WI38 (cell line): Measurements from ENCODE around the gene OPRM1.

Experiments used
- H3K4me3 ChIP-seq: 2 replicates; pipeline ENCODE4 v1.5.1; 2011; ENCODE audit warnings: low read depth, mild to moderate bottlenecking, control low read depth, low read length
- TF ChIP-seq, protein P1 (sequence below): IDR thresholded peaks from 2 replicates; pipeline ENCODE4 v1.5.1; 2012; ENCODE audit warnings: low read depth, mild to moderate bottlenecking, control low read depth, low read length

Gene OPRM1

DNA sequence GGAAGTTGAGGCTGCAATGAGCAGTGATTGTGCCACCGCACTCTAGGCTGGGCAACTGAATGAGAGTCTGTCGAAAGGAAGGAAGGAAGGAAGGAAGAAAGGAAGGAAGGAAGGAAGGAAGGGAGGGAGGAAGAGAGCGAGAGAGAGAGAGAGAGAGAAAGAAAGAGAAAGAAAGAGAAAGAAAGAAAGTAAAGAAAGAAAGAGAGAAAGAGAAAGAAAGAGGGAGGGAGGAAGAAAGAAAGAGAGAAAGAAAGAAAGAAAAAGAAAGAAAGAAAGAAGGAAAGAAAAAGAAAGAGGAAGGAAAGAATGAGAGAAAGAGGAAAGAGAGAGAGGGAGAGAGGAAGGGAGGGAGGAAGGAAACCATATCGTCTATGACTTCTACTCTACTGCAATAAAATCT is 60.2 kb downstream of the OPRM1 start:
- no peak overlapping the region for H3K4me3 ChIP-seq
- TF ChIP-seq, protein P1, sequence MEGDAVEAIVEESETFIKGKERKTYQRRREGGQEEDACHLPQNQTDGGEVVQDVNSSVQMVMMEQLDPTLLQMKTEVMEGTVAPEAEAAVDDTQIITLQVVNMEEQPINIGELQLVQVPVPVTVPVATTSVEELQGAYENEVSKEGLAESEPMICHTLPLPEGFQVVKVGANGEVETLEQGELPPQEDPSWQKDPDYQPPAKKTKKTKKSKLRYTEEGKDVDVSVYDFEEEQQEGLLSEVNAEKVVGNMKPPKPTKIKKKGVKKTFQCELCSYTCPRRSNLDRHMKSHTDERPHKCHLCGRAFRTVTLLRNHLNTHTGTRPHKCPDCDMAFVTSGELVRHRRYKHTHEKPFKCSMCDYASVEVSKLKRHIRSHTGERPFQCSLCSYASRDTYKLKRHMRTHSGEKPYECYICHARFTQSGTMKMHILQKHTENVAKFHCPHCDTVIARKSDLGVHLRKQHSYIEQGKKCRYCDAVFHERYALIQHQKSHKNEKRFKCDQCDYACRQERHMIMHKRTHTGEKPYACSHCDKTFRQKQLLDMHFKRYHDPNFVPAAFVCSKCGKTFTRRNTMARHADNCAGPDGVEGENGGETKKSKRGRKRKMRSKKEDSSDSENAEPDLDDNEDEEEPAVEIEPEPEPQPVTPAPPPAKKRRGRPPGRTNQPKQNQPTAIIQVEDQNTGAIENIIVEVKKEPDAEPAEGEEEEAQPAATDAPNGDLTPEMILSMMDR: no peak

DNA sequence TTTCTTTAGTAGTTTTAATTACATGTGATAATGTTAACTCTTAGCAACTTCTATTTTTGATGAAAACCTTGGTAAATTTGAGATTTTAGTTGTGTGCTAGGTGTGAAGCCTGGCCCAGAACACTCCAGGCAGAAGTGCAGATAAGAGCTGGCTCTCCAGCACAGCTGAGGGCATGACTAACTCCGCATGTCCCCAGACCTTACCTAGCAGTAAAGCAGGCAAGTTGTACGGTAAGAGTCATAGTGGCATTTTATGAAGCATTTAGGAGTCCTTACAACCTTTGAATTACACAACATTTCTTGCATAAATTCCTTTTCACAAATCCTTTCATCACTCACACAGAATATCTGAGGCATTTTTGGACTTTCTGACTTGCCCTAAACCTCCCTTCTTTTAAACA is 67.2 kb downstream of the OPRM1 start:
- TF ChIP-seq, protein P1: no peak
- H3K4me3 ChIP-seq: no peak overlapping the region

DNA sequence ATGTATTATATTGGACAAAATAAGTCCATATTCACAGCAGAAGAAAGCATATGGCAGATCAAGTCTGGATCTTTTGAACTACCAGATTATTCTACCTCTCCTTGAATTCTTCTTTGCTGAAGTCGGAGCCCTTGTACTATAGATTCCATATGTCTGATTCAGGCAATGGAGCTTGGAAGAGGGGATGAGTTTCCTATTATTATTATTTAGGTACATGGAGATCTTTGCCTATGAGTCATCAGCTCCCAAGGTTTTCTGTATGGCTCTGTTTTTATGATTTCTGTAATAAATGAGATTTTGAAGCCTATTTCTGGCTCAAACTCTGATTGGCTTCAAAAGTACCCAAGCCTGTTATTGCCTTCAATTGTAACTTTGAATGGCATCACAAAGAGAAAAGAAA is 72.0 kb downstream of the OPRM1 start:
- TF ChIP-seq, protein P1: no peak
- no peak overlapping the region for H3K4me3 ChIP-seq

DNA sequence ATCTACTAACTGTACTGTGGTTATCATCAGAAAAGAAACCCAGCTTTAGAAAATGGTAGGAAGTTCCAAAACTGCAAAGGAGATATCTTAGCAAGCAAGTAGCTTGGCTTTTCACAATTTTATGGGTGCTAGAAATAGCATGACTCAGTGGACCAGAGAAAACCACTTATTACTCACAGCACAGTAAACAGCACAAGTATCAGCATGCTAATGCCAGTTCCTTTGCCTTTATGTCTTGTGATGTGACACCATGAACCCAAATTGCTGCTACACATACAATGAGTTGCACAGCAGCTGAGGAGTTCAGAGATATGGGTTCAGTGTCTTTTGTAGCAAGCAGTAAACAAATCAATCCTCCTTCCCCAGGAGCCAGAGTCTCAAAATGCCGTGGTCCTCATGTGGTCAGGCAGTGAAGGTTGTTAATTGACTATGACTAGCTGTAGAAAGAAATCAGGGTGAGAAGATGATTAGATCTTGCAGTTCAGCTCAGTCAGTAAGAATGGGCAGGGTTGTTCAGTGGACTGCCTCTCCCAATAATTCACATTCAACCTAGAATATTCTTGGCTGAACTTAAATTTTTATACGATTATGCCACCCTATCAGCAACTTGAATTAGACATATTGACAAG is 73.3 kb downstream of the OPRM1 start:
- no peak overlapping the region for H3K4me3 ChIP-seq
- TF ChIP-seq, protein P1: no peak

DNA sequence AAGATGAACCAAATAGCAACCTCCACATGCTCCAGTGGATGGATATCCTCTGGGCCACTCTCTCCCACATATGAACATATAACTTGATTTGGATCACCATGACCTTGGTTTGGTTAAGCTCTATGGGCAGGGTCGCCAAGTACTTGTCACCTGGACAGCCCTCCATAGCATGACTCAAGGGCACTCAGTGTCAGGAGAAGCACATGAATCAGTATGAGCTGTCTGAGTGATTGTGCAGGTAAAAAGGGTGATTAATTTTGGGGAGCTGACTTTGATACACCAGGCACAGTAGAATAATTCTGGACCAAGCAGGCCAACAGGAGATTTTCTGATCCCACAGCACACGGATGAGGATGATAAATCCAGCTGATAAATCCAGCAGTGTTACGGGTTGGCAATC is 74.4 kb downstream of the OPRM1 start:
- no peak overlapping the region for H3K4me3 ChIP-seq
- TF ChIP-seq, protein P1: no peak

DNA sequence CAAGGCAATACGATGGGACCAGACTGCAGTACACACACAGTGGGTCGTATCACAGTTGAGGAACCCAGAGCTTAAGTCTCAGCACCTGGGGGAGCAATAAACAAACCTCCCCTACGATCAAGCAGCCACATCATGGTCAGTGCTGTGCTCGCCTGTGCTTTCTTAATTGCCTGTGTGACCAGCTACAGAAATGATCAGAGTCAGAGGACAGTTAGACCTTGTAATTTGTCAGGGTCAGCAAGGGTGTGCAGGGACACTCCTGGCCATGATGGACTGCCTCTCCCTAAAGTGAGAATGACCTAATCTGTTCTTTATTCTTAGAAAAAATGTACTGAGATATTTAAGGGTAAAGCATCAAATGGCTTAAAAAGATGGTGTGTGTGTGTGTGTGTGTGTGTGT is 78.4 kb downstream of the OPRM1 start:
- TF ChIP-seq, protein P1: no peak
- no peak overlapping the region for H3K4me3 ChIP-seq

DNA sequence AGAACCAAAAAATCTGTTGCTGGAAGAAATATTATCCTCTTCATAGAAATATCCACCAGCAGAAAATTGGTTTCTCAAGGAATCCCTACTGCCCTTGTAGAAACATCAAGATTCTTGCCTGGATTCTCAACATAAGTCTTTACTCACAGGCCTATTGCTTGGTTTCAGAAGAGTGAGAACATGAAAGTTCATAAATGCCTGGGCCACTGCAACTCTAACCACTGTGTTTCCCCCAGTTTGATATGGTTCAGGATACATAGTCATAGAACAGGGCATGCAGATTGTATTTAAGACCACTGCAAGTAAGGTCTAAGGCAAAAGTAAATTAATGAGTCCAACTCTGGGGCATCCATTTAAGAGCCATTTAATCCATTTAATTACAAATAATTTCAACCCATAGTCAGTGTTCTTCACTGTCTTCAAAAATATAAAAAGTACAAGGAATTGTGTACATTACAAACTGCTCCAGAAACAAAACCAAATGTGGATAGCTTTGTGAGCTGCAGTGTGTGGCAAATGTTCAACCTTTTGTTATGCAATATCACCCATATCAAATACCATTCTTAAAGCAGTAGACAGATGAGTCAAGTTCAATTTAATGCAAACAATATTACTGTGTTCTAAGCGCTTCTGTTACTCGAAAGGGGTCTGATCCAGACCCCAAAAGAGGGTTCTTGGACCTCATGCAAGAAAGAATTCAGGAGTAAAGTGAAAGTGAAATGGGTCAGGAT is 83.3 kb downstream of the OPRM1 start:
- no peak overlapping the region for H3K4me3 ChIP-seq
- TF ChIP-seq, protein P1: no peak
